Glomerular visceral epithelial cell (primary cell): Measurements from ENCODE around the gene KANK4.

ENCODE experiments used
- DNase-seq: peaks from one replicate; pipeline ENCODE4 v3.0.0-alpha.2; 2016; ENCODE audit errors: extremely low spot score

KANK4 gene

DNA sequence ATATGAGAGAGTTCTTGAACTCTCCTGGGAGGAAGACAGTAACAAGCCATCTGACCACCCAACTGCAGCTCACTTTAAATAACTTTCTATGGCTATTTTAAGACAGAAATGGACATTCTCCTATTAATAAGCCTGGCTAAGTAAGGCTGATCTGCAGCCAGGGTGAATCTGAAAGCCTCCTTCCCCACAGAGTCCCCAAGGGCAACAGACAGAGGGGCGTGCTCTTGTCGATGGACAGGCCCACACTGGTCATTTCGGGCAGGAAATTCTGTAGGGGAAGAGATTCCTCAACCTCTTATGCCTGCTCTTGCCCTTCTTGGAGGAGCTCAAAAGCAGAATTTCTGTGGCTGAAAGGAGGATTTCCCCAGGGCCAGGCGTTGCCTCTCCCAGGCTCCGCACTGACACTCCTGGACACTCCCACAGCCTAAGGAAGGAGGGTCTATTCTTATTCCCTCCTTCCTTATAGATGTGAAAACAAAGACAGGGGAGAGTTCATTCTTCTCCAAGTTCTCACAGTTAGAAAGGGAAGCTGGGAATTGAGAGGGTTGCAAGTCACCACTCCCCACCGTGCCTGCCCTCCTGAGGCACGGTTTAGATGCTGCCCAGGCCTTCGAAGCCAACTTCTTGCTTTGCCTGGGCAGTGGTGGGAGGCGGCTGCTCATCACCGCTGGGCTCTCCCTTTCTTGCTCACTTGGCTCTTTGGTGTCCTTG is 17.9 kb upstream of the KANK4 start:
- DNase-seq, result no peak

DNA sequence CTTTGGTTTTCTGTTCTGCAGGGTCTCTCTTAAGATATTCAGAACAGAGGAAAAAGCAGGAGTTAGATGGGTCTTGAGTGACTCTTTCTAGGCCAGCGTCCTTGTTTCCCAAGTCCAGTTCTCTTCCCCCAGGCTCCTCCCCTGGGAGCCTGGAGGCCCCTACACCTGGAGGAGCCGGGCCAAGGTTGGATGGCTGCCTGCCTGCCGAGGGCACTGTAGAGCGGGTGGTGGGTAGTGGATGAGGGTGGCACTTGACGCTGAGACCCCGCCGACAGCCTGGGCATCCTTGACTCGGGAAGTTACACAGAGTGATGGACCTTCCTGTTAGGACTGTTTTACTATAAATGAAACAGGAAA is 17.4 kb upstream of the KANK4 start:
- DNase-seq, result no peak

DNA sequence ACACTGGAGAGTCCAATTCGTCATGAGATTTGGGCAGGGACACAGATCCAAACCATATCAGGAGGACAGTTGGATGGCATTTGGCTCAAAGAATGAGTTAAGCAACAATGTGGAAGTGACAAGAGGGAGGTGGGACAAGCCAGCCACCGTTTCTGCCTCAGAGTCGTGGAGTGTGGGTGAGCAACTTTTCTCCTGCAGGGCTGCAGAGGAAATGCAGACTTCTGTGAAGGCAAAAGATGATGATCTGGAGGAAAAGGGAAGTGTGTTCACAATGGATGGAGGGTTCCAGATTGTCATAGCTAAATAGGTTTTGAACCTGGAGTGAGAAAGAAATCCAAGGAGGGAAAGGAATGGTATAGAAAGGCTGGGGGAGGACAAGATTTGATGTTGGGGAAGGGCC is 16.4 kb upstream of the KANK4 start:
- DNase-seq, result no peak

DNA sequence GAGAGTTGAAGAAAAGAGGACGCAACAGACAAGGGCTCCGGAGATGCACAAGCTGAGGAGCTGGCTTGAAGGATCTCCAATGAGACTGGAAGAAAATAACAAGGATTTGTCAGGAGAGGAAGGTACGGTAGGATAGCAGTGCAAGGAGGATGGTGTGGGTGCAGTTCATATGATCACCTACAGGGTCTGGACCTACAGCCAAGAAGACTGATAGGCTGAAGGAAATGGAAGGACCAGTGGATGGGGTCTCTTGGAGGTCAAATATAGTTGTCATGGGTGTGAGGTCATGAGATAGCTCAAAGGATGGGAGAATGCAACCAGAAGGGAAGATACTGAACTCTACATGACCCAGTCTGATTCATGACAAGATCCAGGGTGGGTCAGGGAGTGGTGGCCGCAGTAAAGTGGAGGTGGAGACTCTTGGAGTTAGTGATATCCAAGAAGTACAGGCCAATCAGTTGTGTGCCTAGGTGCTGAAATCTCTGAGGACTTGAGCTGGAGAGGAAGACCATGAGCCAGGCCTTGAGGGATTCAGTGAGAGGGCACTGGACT is 15.3 kb upstream of the KANK4 start:
- no peak for DNase-seq

- DNase-seq, result peak; percentile 12
Measured at GRCh38 chr1:62333441-62333840, 14.2 kb upstream of the KANK4 start.

DNA sequence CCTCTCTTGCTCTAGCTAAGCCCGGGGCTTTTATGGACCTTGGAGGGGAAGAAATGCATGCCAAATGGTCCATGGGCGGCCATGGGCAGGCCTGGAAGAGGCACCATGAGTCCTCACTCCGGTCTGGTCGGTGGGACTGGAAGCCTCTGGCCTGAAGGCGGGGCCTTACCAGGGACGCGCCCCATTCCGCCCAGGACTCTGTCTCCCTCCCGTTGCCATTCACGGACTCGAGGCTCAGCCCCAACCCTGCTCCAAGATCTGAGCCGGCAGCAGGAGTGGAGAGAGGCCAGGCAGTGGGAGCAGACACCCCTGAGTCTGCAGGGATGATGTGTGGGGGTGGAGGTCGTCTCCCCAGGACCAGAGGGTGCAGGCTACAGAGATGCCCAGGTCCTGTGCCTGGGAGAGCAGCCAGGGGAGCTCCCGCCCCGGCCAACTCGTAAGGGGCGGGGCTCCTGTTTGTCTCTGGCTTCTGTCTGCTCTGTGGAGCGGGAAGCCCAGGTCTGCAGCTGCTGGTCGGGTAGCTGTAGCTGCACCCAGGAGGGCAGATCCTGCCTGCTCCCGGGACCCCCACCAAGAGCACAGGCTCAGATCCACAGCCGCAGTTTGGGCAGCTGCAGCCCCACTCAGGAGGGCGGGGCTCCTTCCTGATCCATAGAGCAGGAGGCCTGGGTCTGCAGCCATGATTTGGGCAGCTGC is 8.3 kb upstream of the KANK4 start:
- DNase-seq, result no peak

DNA sequence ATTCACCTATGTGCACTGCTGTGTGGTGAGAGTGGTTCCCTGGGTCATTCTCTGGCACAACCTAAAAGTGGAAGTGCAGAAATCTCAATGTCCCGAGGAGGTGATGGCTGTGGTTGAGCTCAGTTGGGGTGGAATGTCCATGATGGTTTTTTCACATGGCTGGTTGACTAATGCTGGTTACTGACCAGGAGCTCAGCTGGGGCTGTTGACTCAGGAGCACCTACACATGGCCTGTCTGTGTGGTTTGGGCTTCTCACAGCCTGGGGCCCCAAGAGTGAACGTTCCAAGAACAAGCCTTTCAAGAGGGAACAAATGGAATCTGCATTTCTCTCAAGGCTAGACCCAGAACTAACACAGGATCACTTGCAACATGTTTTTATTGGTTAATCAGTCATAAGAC is 6.4 kb upstream of the KANK4 start:
- peak; percentile 48 for DNase-seq

DNA sequence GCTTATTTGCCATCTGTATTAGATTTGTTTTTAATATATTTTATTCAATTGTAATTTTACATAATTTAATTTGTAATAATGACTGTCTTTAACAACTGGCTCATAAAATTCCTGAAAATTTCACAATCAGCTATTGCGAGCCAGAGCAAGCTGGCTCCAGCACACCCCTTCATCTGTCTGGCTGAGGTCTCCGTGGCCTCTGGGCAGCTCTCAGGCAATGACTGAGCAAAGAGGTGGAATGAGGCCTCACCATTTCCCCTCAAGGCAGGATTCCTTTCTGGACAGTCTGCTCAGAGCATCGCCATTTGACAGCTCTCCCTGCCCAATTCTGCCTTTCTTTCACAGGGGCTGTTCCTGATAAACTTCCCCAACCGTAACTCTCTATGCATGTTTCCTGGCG is 5.8 kb upstream of the KANK4 start:
- no peak for DNase-seq

DNA sequence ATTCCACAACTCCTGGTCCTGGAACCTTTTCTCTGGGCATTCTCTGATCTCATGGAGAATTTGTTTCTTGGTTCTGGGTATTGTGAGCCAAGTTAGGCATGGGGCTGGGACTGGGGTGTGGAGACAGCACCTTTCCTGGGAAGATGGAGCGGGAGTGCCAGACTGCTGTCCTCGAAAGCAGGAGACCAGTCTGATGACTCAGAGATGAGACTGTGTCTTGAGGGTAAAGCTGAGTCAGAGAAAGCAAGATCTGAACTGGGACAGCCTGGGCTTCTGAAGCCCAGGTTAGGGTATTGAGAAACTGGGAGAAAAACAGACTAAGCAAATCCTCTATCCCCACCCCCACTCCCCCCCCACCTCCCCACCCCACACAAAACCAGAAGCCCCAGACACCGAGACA is 2.2 kb upstream of the KANK4 start:
- peak; percentile 66 for DNase-seq

GRCh38 chr1:62318320-62318755 is 896 bp downstream of the KANK4 start:
- no peak for DNase-seq

GRCh38 chr1:62317021-62317768 is 2.0 kb downstream of the KANK4 start:
- no peak for DNase-seq

- no peak for DNase-seq
Measured at GRCh38 chr1:62316135-62316534, 3.1 kb downstream of the KANK4 start.

- no peak for DNase-seq
Measured at GRCh38 chr1:62315387-62315786, 3.8 kb downstream of the KANK4 start.

GRCh38 chr1:62314454-62315350 is 4.5 kb downstream of the KANK4 start:
- no peak for DNase-seq

DNA sequence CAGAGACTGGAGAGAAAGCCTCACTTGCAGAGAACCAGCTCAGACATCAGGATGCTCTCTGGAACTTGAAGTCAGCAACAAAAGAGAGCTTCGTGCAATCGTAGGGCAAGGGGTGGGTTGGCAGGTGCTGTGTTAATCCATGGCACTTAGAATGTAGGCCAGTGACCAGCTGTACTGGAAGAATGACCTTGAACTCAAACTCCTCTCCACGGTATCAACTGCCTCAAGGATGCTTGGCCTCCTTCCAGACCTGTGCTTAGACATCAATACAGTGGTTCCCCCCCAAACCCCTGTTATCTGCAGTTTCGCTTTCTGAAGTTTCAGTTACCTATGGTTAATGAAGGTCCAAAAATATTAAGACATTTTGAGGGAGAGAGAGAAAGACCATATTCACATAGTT is 6.5 kb downstream of the KANK4 start:
- DNase-seq, result no peak

GRCh38 chr1:62311473-62311943 is 7.7 kb downstream of the KANK4 start:
- DNase-seq, result peak; percentile 30

DNA sequence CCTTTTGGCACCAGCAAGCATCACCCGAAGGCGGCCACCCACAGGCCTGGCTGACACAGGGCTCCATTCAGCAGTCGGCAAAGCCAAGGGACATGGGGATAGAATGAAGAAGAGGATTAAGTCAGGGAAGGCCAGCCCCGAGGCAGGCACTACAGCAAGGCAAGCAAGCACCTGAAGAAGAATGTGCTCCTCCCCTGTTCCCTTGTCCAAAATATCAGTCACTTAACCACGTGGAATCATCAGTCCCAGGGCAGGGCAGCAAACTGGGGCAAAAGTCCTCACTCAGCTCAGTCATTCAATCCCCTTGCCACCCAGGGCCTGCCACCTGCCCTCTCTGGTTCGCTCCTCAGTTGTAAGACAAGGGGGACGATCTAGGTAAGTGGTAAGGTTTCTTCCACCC is 9.3 kb downstream of the KANK4 start:
- DNase-seq, result no peak

- no peak for DNase-seq
Measured at GRCh38 chr1:62308606-62309005, 10.6 kb downstream of the KANK4 start.

GRCh38 chr1:62307895-62308492 is 11.2 kb downstream of the KANK4 start:
- DNase-seq, result no peak

- DNase-seq, result no peak
Measured at GRCh38 chr1:62307446-62307845, 11.8 kb downstream of the KANK4 start.

DNA sequence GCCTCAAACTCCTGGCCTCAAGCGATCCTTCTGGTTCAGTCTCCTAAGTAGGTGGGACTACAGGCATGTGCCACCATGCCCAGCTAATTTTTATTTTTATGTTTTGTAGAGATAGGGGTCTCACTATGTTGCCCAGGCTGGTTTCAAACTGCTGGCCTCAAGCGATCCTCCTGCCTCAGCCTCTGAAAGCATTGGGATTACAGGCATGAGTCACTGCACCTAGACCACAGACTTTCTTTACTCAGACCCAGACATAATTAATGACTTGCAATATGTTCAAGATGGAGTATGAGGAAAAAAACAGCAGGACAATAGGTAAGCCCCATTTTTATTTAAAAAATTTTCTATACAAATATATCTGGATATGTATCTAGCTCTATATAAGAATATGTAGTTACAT is 13.2 kb downstream of the KANK4 start:
- no peak for DNase-seq
